ENCODE measurements around the gene LRP2. TPM values are rescaled to one million over a fixed set of nuclear protein-coding genes. Genes with fewer than 3 reads are reported as not detected.

LRP2 gene
- total RNA-seq, 1 donor from 2014 or later, result 1.00 TPM

GRCh38 chr2:169324581-169325260, 37.6 kb downstream of the LRP2 start:
- Histone ChIP-seq H2AFZ (ENCODE audit: low read depth, low read length) (no peak overlapping the region), H3K4me1 (ENCODE audit: insufficient read depth, low read length) (no peaks in the 10 kb centered on the region), H3K4me3 (ENCODE audit: insufficient read depth, low read depth, low read length) (no peak overlapping the region), H3K4me2 (ENCODE audit: low read length) (no peak overlapping the region), H3K27me3 (ENCODE audit: insufficient read depth, low read length) (peaks cover 3% of the 10 kb centered on the region), H3K9me3 (ENCODE audit: insufficient read depth, low read depth, low read length) (no peaks in the 10 kb centered on the region), H4K20me1 (ENCODE audit: insufficient read depth, low read length) (no peaks in the 10 kb centered on the region), H3K27ac (ENCODE audit: low read depth, low read length) (no peak overlapping the region), H3K36me3 (ENCODE audit: insufficient read depth, low read length) (no peaks in the 10 kb centered on the region), H3K79me2 (ENCODE audit: insufficient read depth, low read length) (no peaks in the 10 kb centered on the region), H3K9ac (ENCODE audit: low read length) (no peak overlapping the region)
- TF ChIP-seq EZH2 (IDR thresholded peaks at IDR 0.05; ENCODE audit: insufficient read depth, low read length) (no peak), CTCF (IDR thresholded peaks at IDR 0.05; ENCODE audit: insufficient read depth, low read depth, low read length) (no peak)
- DNase-seq (ENCODE audit: low read depth) (no peak), FAIRE-seq (no peak)
- Mint-ChIP-seq H3K27ac (ENCODE audit: unreplicated experiment) (no peak overlapping the region), H3K27me3 (ENCODE audit: low read depth, unreplicated experiment) (no peaks in the 10 kb centered on the region), H3K9me3 (ENCODE audit: unreplicated experiment) (peaks cover 5% of the 10 kb centered on the region), H3K36me3 (ENCODE audit: low read depth, unreplicated experiment) (no peaks in the 10 kb centered on the region), H3K4me3 (ENCODE audit: unreplicated experiment) (no peak overlapping the region), H3K4me1 (ENCODE audit: low read depth, unreplicated experiment) (no peaks in the 10 kb centered on the region)

- Histone ChIP-seq H3K79me2 (ENCODE audit: insufficient read depth, low read length) (no peaks in the 10 kb centered on the region), H3K4me2 (ENCODE audit: low read length) (no peak overlapping the region), H2AFZ (ENCODE audit: low read depth, low read length) (no peak overlapping the region), H3K27me3 (ENCODE audit: insufficient read depth, low read length) (peaks cover 3% of the 10 kb centered on the region), H3K9ac (ENCODE audit: low read length) (no peak overlapping the region), H3K9me3 (ENCODE audit: insufficient read depth, low read depth, low read length) (no peaks in the 10 kb centered on the region), H3K36me3 (ENCODE audit: insufficient read depth, low read length) (no peaks in the 10 kb centered on the region), H3K27ac (ENCODE audit: low read depth, low read length) (no peak overlapping the region), H3K4me1 (ENCODE audit: insufficient read depth, low read length) (no peaks in the 10 kb centered on the region), H4K20me1 (ENCODE audit: insufficient read depth, low read length) (no peaks in the 10 kb centered on the region), H3K4me3 (ENCODE audit: insufficient read depth, low read depth, low read length) (no peak overlapping the region)
- FAIRE-seq (no peak), DNase-seq (ENCODE audit: low read depth) (no peak)
- no peaks in the 10 kb centered on the region for H3K36me3 Mint-ChIP-seq (ENCODE audit: low read depth, unreplicated experiment)
- H3K27me3 Mint-ChIP-seq (ENCODE audit: low read depth, unreplicated experiment), result no peaks in the 10 kb centered on the region
- H3K4me3 Mint-ChIP-seq (ENCODE audit: unreplicated experiment), result no peak overlapping the region
- no peaks in the 10 kb centered on the region for H3K4me1 Mint-ChIP-seq (ENCODE audit: low read depth, unreplicated experiment)
- TF ChIP-seq CTCF (IDR thresholded peaks at IDR 0.05; ENCODE audit: insufficient read depth, low read depth, low read length) (no peak), EZH2 (IDR thresholded peaks at IDR 0.05; ENCODE audit: insufficient read depth, low read length) (no peak)
- H3K9me3 Mint-ChIP-seq (ENCODE audit: unreplicated experiment), result peaks cover 2% of the 10 kb centered on the region
- no peak overlapping the region for H3K27ac Mint-ChIP-seq (ENCODE audit: unreplicated experiment)
Observed at GRCh38 chr2:169323841-169324240, 38.5 kb downstream of the LRP2 start.

- TF ChIP-seq EZH2 (IDR thresholded peaks at IDR 0.05; ENCODE audit: insufficient read depth, low read length) (no peak), CTCF (IDR thresholded peaks at IDR 0.05; ENCODE audit: insufficient read depth, low read depth, low read length) (no peak)
- no peak overlapping the region for H3K9ac ChIP-seq (ENCODE audit: low read length)
- no peak for FAIRE-seq
- no peaks in the 10 kb centered on the region for H4K20me1 ChIP-seq (ENCODE audit: insufficient read depth, low read length)
- peaks cover 3% of the 10 kb centered on the region for H3K27me3 ChIP-seq (ENCODE audit: insufficient read depth, low read length)
- H3K27ac Mint-ChIP-seq (ENCODE audit: unreplicated experiment), result no peak overlapping the region
- no peak overlapping the region for H3K4me3 Mint-ChIP-seq (ENCODE audit: unreplicated experiment)
- H3K9me3 ChIP-seq (ENCODE audit: insufficient read depth, low read depth, low read length), result peaks cover under 1% of the 10 kb centered on the region
- H3K9me3 Mint-ChIP-seq (ENCODE audit: unreplicated experiment), result no peaks in the 10 kb centered on the region
- H3K79me2 ChIP-seq (ENCODE audit: insufficient read depth, low read length), result no peaks in the 10 kb centered on the region
- no peaks in the 10 kb centered on the region for H3K27me3 Mint-ChIP-seq (ENCODE audit: low read depth, unreplicated experiment)
- H3K36me3 Mint-ChIP-seq (ENCODE audit: low read depth, unreplicated experiment), result no peaks in the 10 kb centered on the region
- no peak overlapping the region for H3K4me2 ChIP-seq (ENCODE audit: low read length)
- H3K4me3 ChIP-seq (ENCODE audit: insufficient read depth, low read depth, low read length), result no peak overlapping the region
- H3K4me1 ChIP-seq (ENCODE audit: insufficient read depth, low read length), result no peaks in the 10 kb centered on the region
- DNase-seq (ENCODE audit: low read depth), result no peak
- H3K4me1 Mint-ChIP-seq (ENCODE audit: low read depth, unreplicated experiment), result no peaks in the 10 kb centered on the region
- H3K36me3 ChIP-seq (ENCODE audit: insufficient read depth, low read length), result no peaks in the 10 kb centered on the region
- H3K27ac ChIP-seq (ENCODE audit: low read depth, low read length), result no peak overlapping the region
- no peak overlapping the region for H2AFZ ChIP-seq (ENCODE audit: low read depth, low read length)
Observed at GRCh38 chr2:169320561-169320960, 41.8 kb downstream of the LRP2 start.

Data from astrocyte (in vitro differentiated cells and primary cell).